CD4-positive, alpha-beta T cell treated with Interleukin-2 at 100 ng/mL for 4 hours (primary cell): ENCODE results near the gene PRR23E.

Experiments
- DNase-seq: peaks from one replicate; pipeline ENCODE4 v3.0.0-alpha.2; 2020; ENCODE audit warnings: low spot score

The PRR23E gene

DNA sequence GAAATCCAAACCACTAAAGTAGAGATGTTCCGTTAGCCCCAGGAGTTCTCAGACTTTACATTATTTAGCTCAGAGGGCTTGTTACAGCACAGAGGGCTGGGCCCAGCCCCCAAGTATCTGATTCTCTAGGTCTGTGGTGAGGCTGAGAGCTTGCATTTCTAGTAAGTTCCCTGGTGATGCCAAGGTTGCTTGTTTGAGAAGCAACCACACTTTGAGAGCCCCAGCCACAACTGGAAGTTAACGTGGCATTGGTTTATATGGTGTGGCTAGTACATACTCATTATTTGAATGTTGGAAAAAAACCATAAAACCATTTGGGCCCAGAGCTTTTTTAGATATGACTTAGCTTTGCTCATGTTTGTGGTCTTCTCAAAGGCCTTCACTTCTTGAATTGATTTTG lies 35.9 kb downstream of the PRR23E start:
- no peak for DNase-seq

GRCh38 chr3:127233371-127233770 lies 40.4 kb downstream of the PRR23E start:
- DNase-seq = no peak

- DNase-seq = no peak
Measured at GRCh38 chr3:127234778-127235177, 41.8 kb downstream of the PRR23E start.

DNA sequence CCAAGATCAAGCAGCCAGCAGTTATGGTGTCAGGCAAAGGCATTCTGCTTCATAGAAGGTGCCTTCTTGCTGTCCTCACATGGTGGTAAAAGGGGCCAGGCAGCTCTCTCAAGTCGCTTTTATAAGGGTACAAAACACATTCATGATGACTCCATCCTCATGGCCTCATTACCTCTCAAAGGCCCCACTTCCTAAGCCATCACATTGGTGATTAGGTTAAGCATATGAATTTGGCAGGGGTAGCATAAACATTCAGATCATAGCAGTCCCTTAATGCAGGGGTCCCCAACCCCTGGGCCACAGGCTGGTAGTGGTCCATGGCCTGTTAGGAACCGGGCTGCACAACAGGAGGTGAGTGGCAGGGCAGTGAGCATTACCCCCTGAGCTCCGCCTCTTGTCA lies 42.8 kb downstream of the PRR23E start:
- no peak for DNase-seq

GRCh38 chr3:127237835-127238234 lies 44.9 kb downstream of the PRR23E start:
- DNase-seq = no peak

DNA sequence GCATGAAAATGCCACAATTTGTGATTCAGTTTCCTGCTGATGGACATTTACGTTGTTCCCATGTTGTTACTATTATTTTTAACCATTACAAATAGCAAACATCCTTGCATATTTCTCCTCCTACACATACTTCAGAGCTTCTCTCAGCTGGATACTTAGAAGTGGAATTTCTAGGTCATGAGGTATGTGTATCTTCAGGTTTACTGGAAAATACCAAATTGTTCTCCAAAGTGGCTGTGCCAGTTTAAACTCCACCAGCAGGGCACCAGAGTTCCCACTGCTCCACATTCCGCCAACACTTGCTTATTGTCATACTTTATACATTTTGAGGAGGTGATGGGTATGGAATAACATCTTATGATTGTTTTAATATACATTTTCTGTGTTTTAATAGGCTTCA lies 45.7 kb downstream of the PRR23E start:
- no peak for DNase-seq

- no peak for DNase-seq
Measured at GRCh38 chr3:127247292-127247691, 54.4 kb downstream of the PRR23E start.
